ENCODE measurements around the gene FBN1.

FBN1 gene

DNA sequence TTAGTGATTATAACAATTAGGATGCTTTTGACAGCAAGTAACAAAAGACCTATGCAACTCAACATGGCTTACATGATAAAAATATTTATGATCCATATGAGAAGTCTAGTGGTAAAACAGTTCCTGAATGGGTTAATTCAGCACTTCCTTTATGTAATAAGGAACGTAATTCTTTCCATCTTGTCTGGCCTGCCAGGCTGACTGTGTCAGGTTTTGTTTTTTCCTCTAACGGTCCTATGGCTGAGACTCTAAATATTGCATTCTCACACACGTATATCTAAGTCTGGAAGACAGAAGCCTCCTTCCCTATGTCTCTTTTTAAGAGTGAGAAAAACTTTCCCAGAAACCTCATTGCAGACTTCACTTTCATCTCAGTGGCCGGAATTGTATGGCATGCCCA is 263.6 kb downstream of the FBN1 start:
- Histone ChIP-seq H3K4me1 (ENCODE audit: low read length) (no peaks in the 10 kb centered on the region), H3K27me3 (replicated peaks; ENCODE audit: insufficient read depth, low read length) (no peaks in the 10 kb centered on the region), H3K27ac (ENCODE audit: low read length) (no peak overlapping the region), H3K4me3 (ENCODE audit: low read length) (no peak overlapping the region), H3F3A (ENCODE audit: insufficient read depth, low read length) (no peaks in the 10 kb centered on the region), H2AFZ (ENCODE audit: low read length) (no peak overlapping the region), H3K9me3 (replicated peaks; ENCODE audit: insufficient read depth, low read length) (no peaks in the 10 kb centered on the region), H3K36me3 (replicated peaks; ENCODE audit: insufficient read depth, low read length) (no peaks in the 10 kb centered on the region), H3K9ac (ENCODE audit: low read length) (no peak overlapping the region), H3K79me2 (ENCODE audit: low read length) (no peaks in the 10 kb centered on the region), H3K9me2 (replicated peaks; ENCODE audit: insufficient read depth, low read length) (no peaks in the 10 kb centered on the region), H4K20me1 (ENCODE audit: insufficient read depth, low read length) (no peaks in the 10 kb centered on the region), H3K4me2 (ENCODE audit: low read depth, low read length) (no peak overlapping the region)
- DNase-seq: no peak
- TF ChIP-seq CTCF (IDR thresholded peaks at IDR 0.05; ENCODE audit: low read length) (no peak), EZH2 (optimal IDR thresholded peaks at IDR 0.05; ENCODE audit: low read depth, low read length) (no peak), EZH2phosphoT487 (IDR thresholded peaks at IDR 0.05; ENCODE audit: low read length) (no peak)

- Histone ChIP-seq H3K4me1 (ENCODE audit: low read length) (no peaks in the 10 kb centered on the region), H3K9me2 (replicated peaks; ENCODE audit: insufficient read depth, low read length) (no peaks in the 10 kb centered on the region), H3F3A (ENCODE audit: insufficient read depth, low read length) (no peaks in the 10 kb centered on the region), H3K4me2 (ENCODE audit: low read depth, low read length) (no peak overlapping the region), H3K4me3 (ENCODE audit: low read length) (no peak overlapping the region), H4K20me1 (ENCODE audit: insufficient read depth, low read length) (no peaks in the 10 kb centered on the region), H3K9ac (ENCODE audit: low read length) (no peak overlapping the region), H3K79me2 (ENCODE audit: low read length) (no peaks in the 10 kb centered on the region), H2AFZ (ENCODE audit: low read length) (no peak overlapping the region), H3K9me3 (replicated peaks; ENCODE audit: insufficient read depth, low read length) (no peaks in the 10 kb centered on the region), H3K36me3 (replicated peaks; ENCODE audit: insufficient read depth, low read length) (no peaks in the 10 kb centered on the region), H3K27ac (ENCODE audit: low read length) (no peak overlapping the region), H3K27me3 (replicated peaks; ENCODE audit: insufficient read depth, low read length) (no peaks in the 10 kb centered on the region)
- no peak for DNase-seq
- no peak for TF ChIP-seq CTCF (IDR thresholded peaks at IDR 0.05; ENCODE audit: low read length)
- no peak for TF ChIP-seq EZH2phosphoT487 (IDR thresholded peaks at IDR 0.05; ENCODE audit: low read length)
- TF ChIP-seq EZH2 (optimal IDR thresholded peaks at IDR 0.05; ENCODE audit: low read depth, low read length): no peak
Measured at GRCh38 chr15:48380198-48380597, 265.3 kb downstream of the FBN1 start.

GRCh38 chr15:48375767-48376166 is 269.7 kb downstream of the FBN1 start:
- TF ChIP-seq EZH2phosphoT487 (IDR thresholded peaks at IDR 0.05; ENCODE audit: low read length) (no peak), EZH2 (optimal IDR thresholded peaks at IDR 0.05; ENCODE audit: low read depth, low read length) (no peak), CTCF (IDR thresholded peaks at IDR 0.05; ENCODE audit: low read length) (no peak)
- H3K27ac ChIP-seq (ENCODE audit: low read length): no peak overlapping the region

More at GRCh38 chr15:48375767-48376166, 269.7 kb downstream of the FBN1 start:
- H3K27me3 ChIP-seq (replicated peaks; ENCODE audit: insufficient read depth, low read length): no peaks in the 10 kb centered on the region
- H3K4me3 ChIP-seq (ENCODE audit: low read length): no peak overlapping the region
- H3F3A ChIP-seq (ENCODE audit: insufficient read depth, low read length): no peaks in the 10 kb centered on the region
- H3K79me2 ChIP-seq (ENCODE audit: low read length): no peaks in the 10 kb centered on the region
- H2AFZ ChIP-seq (ENCODE audit: low read length): no peak overlapping the region
- no peak overlapping the region for H3K4me2 ChIP-seq (ENCODE audit: low read depth, low read length)
- H3K36me3 ChIP-seq (replicated peaks; ENCODE audit: insufficient read depth, low read length): no peaks in the 10 kb centered on the region
- H3K4me1 ChIP-seq (ENCODE audit: low read length): no peaks in the 10 kb centered on the region
- no peaks in the 10 kb centered on the region for H3K9me3 ChIP-seq (replicated peaks; ENCODE audit: insufficient read depth, low read length)
- DNase-seq: no peak
- H3K9ac ChIP-seq (ENCODE audit: low read length): no peak overlapping the region
- no peaks in the 10 kb centered on the region for H4K20me1 ChIP-seq (ENCODE audit: insufficient read depth, low read length)
- H3K9me2 ChIP-seq (replicated peaks; ENCODE audit: insufficient read depth, low read length): no peaks in the 10 kb centered on the region

All from MM.1S (cell line).